ENCODE results near the gene CLDN25.
A peak's percentile ranks its signal among the peaks of the same experiment; 100 is the strongest.
"Not testable (repeated sequence)": the region's sequence is repeated elsewhere in the genome, so short reads cannot be mapped to it uniquely, and the experiment has no call there.

The CLDN25 gene

DNA sequence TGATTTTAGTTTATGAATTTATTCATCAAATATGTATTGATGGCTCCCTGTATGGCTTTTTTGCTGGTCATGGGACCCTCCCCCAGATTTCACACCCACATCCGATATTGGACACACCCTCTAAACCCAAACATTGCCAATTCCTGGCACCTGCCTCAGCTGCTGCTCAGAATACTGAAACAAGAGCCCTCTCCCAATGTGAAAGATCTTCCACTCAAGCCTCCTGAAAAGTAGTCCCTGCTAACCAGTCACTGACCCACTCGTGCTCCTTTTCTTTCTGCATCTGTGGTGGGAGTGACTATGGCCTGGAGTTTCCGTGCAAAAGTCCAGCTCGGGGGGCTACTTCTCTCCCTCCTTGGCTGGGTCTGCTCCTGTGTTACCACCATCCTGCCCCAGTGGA lies at the start of gene CLDN25:
Gene CLDN25, plus strand, starts transcription at position 301 of the 400 bp plus-strand sequence. Its CDS starts 0 bp downstream, at position 301.
- no peak for DNase-seq

DNA sequence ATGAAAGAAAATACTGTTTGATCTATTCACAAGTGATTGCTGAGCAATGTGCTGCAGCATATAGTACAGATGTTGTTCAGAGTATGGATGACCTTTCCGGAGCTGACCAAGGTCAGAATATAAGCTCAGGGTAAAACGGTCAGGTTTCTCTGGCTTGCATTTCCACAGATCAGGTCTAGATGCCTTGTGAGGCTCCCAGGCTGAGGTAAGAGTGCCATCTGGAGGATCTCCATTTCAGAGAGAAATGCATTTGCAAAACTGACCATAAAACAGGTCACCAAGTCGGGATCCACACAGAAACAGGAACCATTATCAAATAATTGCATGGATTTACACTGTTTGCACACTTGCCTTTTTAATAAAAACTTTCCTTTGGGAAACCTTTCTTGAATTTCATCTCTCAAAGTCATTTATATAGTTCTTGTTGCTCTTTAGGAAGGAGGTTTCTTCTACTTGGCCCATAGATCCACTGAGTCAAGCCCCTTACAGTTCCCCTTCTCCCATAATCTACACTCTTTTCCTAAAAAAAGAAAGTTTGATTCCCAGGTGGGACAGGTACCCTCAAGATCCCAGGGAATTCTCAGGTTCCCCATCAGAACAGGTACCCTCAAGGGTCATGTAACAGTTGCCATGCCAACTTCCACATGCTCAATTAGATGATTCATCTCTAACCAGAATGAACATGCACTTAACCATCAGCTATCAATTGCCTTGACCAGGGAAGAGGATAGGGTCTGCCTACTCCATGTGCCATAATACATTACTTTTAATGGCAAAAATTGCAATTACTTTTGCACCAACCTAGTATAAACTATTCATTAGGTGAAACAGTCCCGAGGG lies 48.5 kb upstream of the CLDN25 start:
- DNase-seq, result peak; percentile 32

DNA sequence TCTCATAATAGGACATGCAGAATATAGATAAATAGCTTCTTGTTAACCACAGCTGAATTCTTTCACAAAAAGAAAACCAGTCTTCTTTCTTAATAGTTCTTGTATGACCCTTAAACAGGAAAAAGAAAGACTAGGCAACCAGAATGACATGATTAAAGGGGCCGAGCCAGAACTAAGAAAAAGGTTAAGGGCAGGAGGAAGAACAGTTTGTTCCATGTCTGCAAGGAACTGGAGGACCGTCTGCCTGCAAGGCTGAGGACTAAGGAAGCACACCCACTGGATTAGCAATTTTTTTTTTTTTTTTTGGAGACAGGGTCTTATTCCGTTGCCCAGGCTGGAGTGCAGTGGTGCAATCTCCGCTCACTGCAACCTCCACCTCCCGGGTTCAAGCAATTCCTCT lies 47.5 kb upstream of the CLDN25 start:
- no peak for DNase-seq

DNA sequence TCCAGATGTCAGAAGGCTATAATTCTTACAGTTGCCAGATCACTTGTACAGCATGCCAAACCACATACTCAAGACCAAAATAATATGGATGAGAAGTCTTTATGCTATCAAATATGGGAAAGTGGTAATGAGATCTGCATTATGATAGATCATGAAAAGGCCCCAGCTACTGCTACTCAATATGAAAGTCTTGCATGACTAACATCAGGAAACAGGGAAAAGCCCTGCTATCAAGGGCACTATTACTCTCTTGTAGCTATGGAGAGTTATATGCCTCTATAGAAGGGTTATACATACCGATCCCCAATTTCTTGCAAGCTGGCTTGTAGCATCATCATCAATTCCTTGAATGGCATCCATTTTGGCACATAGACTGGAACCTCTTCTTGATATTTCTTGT lies 43.3 kb upstream of the CLDN25 start:
- no peak for DNase-seq

DNA sequence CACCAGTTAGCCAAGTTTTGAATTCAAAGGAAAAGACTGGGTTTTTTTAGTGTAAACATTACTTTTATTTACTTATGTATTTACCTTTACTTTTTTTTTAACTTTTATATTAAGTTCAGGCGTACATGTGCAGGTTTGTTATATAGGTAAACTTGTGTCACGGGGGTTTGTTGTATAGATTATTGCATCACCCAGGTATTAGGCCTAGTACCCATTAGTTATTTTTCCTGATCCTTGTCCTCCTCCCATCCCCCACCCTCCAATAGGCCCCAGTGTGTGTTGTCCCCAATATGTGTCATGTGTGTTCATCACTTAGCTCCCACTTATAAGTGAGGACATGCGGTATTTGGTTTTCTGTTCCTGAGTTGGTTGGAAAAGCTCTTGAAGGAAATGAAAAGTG lies 26.7 kb upstream of the CLDN25 start:
- DNase-seq, result no peak

DNA sequence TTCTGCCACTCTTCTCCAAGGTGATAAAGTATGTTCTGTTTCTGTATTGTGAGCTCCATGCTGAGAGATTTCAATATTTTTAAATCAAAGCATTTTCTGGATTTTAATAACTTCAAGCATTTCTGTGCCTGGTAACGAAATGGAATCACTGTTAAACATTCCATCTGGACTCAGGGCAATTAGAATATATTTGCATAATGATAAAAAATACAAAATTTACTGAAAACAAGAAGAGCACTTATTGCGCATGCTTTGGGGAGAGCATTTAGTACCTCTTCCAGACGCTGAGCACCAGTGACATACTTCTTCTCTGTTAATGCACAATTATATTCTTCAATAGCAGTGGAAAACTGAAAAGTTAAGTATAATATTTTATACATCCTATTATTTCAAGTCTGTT lies 19.4 kb upstream of the CLDN25 start:
- no peak for DNase-seq

DNA sequence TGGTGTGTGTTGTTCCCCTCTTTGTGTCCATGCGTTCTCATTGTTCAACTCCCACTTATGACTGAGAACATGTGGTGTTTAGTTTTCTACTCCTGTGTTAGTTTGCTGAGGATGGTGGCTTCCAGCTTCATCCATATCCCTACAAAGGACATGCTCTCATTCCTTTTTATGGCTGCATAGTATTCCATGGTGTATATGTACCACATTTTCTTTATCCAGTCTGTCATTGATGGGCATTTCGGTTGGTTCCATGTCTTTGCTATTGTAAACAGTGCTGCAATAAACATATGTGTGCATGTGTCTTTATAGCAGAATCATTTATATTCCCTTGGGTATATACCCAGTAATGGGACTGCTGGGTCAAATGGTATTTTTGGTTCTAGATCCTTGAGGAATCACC lies 16.6 kb upstream of the CLDN25 start:
- not testable (repeated sequence) for DNase-seq

DNA sequence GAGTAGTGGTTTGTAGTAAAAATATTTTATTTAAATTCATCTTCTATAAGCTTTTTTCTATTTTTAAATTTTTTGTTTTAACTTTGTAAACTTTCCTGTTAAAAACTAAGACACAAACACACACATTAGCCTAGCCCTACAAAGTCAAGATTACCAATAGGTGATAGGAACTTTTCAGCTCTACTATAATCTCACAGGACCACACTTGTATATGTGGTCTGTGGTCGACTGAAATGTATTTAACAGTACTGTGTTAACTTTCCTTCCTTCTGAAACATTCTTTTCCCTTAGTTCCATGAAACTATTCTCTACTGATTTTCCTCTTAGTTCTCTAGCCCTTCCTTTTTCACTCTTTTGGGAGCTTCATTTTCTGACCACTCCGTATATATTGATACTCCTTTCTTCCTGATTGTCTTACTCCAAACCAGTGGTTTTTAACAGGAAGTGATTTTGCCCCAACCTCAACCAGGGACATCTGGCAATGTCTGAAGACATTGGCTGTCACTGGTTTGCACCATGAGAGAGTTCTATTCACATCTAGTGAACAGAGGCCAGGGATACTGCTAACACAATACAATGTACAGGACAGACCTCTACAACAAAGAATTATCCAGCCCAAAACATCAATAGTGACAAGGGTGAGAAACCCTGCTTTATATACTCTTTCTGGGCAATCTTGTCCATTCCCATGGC lies 14.9 kb upstream of the CLDN25 start:
- DNase-seq, result no peak

DNA sequence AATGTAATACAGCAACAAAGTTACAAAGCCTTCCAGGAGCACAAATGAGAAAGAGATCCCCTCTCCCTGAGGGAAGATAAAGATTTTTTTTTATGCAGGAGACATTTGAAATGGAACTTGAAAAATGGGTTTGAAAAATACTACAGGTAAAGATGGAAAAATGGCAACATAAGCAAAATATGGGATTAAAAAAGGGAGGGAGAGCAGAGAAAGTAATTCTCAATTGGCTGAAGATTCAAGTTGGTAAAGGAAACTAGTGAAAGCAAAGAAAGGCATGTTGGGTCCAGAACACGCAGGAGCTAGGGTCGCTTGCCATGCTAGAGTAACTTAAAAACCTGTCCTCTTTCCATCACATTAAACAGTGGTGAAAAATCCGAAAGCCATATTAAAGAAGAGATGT lies 7.6 kb upstream of the CLDN25 start:
- no peak for DNase-seq

DNA sequence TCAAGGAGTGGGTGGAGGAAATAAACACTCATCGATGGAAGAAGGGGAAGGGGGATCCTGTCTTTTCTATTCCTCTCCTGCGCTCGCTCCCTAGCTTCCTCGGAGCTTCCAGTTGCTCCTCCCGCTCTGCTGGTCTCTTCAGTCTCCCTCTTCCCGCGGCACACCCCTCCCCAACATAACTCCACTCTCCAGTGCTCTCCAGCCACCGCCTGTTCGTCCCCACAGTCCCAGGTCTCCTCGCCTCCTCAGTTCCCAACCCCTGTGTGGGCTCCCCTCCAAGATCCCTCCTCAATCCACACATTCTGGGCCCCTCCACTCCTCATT lies 6.5 kb upstream of the CLDN25 start:
- DNase-seq, result no peak

DNA sequence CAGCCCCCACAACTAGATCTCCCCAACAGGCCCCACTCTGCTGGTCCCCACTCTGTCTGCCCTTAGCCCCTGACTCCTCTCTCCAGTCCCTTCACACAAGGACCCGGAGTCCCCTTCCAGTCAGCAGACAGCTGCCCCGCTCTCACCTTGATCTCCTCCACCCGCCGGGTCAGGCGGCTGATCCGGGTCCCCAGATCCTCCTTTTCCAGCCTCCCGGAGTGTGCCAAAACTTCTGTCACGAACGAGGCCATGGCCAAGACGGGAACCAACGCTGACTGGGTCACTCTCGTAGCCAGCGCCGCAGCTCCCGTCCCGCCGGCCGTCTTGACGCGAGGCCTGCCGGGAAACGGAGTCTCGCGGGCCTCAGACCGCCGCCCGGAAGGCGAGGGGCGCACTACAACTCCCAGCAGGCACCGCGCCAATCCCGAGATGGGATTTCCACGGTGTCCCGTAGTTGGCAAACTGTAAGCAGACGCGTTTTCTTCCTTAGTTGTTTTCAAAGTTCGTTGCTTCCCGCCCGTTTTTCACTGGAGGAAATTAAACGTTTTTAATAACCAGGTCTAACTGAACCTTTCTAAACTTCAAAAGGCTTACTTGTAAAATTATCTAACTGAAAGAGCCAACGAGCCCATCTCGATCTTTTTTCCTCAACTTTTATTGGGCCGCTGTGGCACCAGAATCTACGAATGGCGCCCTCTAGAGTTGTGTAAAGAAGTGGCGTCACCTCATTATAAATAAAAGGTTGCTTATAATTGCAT lies 6.0 kb upstream of the CLDN25 start, which contains the start of gene ZW10:
Gene ZW10, minus strand, starts transcription at position 277 of the 758 bp plus-strand sequence. Its CDS starts 26 bp downstream, at position 251.
- DNase-seq, result peak; percentile 80

DNA sequence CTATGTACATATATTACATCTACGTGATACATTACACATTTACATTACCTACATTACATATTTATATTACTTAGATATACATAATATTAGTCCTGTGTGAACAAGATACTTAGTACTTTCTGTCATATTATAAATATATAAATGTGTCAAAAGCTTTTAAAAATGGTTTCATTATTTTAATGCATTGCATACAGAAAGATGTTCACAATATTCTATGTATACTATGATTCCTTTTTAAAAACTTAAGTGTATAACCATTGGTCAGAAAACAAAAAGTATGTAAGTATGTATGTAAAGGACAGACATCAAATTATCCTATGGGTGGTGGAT lies 5.5 kb upstream of the CLDN25 start:
- no peak for DNase-seq

DNA sequence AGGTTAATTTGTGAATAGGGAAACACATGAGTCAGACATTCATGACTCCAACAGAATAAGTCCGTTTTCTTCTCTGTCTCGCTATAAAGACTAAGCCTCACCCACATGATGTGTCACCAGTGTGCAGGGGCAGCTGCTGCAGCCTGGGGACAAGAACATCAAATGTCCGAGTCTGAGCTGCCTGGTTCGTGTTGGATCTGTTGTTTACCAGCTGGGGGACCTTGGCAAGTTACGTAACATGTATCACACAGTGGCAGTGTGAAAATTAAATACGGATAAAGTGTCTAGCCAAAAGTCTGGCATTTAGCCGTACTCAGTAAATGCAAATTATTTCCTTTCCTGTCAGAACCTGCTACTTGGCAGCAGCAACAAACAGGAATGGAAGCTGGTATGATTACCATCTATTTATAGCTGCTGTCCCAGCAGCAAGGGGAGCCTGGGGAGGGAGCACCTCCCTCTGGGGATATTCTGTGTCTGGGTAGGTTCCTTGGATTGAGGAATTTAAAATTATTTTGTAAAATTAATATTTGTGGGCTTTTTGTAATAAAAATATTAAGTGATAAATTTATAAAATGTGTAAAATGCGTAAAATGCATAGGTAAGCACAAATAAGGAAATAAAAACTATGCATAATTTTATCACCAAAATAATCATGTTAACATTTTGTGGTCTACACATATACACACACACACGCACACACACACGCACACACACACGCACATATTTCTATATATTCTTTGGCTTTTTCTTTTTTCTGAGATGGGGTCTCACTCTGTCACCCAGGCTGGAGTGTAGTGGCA lies 1.3 kb upstream of the CLDN25 start:
- no peak for DNase-seq

DNA sequence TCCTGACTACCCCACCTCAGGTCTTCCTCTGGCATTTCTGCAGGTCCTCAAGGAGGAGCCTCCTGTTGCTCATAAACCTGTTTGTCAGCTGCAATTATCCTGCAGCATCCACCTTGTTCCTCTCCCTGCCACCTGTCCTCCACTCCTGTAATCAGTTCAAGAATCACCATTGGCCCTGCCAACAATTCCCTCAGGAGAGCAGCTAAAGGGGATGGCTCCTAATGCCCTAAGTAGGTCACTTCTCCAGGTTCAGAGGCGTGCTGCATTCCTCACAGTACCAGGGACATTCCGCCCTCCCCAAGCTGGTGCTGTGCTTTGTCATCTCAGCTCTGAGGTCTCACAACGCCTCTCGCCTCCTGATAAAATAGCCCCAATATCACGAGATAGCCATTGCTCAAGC lies 2.1 kb downstream of the CLDN25 start:
- no peak for DNase-seq

DNA sequence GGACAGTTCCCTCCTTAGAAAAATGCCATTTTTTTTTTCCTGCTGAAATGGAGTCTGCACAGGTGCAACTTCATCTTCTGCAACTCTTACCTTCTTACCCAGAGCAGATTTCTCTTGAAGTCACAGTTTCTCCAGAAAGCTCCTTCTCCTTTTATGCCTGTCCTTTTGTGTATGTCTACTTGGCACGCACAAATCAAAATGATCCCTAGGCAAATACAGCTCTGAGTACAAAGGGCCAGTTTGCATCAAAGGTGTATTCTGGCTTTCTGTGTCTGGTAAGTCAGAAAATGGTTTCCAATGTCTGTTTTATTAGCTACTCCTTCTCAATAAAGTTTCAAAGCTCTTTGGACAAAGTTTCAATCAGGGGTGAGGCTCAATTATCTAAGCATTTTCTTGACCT lies 2.5 kb downstream of the CLDN25 start:
- DNase-seq, result no peak

DNA sequence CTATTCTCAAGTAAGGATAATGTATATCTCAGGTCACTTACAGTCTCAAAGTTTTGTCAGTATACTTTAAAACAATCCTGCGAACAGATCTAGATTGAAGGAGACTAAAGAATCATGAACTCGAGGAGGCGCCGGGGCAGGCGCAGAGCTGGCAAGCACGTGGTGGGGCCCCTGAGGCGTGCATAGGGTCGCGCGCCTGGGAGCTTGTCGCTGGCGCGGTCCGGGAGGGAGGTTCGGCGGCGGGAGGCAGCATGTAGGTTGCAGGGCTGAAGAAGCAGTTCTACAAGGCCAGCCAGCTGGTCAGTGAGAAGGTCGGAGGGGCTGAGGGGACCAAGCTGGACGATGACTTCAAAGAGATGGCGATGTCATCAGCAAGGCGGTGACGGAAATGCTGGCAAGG lies 9.4 kb downstream of the CLDN25 start:
- DNase-seq, result not testable (repeated sequence)

DNA sequence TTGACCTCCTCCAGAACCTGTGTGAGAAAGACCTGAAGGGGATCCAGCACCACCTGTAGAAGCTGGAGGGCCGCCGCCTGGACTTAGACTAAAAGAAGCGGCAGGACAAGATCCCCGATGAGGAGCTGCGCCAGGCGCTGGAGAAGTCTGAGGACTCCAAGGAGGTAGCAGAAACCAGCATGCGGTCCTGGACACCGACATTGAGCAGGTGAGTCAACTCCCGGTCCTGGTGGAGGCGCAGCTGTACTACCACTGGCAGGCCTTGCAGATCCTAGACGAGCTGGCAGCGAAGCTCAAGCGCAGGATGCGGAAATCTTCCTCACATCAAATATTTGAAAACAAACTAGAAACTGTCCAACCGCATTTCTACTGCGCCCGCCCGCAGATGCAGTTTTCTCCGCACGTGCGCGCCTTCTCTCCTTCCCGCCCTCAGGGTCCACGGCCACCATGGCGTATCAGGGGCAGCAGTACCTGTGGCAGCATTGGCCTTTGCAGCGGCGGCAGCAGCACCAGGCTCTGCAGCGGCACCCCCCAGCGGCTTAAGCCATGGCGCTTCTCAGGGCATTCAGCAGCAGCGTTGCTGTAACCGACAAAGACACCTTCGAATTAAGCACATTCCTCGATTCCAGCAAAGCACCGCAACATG lies 10.2 kb downstream of the CLDN25 start:
- no peak for DNase-seq

DNA sequence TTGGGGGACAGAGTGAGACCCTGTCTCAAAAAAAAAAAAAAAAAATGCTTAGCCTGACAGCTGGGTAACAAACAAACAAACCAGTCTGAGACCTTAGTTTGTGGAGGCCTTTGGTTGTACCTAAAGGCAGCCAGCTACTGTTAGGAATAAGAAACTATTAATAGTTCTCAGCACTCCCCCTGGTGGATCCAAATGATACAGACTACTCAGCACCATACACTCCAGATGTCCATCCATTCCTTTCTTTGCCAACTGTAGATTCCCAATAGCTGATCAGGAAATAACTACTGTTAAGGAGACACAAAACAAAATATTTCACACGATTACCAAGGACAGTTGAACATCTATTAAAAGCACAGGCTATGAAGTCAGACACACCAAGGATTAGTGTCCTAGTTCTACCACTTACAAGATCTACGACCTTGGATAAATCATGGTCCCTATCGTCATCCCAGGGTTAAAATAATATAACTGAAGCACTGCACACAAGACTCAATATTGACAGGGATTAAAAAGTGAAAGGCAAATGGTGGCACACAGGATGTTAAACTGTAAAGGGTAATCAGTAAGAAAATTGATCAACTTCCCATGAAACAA lies 17.2 kb downstream of the CLDN25 start:
- peak; percentile 8 for DNase-seq

DNA sequence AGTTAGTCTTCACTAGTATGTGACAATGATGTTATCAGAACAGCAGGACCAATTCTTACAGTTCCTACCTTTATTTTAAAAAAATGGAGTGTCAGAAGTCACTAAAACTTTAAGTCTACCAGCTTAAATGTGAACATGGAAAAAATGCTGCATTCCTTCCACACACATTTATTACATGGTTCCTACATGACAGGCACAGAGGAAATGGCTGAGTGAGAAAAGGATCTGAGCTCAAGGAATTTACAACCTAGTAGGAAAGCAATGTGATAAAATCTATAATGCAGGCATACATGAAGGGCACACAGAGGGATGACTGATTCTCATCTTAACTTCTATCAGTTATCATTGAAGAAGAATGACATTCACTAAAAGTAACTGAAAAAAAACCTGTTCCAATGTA lies 23.0 kb downstream of the CLDN25 start:
- DNase-seq, result no peak

DNA sequence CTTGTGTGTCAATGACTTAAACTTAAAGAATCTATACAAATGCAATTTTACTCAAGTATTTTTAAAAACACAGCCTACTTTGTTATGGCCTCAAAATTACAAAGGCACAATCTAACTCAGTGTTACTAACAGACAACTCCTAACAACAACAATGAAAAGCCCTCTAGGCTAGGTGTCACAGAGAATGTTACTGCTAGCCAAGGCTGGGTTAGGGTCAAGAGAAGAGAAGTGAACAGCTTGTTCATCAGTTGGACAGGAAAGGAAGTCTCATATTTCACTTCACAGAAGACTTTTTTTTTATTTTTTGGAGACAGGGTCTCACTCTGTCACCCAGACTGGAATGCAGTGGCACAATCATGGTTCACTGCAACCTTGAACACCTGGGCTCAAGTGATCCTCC lies 26.0 kb downstream of the CLDN25 start:
- no peak for DNase-seq

DNA sequence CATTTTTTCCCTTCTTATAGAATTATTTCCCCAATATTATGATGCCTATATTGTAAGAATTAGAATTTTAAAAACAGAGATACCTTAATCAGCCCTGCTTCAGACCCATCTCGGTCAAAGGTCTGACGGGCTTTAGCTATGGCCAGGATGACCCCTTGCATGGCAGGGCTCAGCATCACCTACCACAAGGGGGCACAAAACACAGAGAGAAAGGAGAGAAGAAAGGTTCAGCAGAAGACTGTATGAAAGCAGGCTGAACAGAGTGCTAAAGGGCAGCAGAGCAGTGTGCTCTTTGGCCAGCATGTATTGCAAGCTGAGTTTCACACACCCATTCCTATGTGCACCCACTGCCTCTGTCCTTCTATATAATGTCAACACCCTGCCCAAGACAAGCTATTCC lies 26.8 kb downstream of the CLDN25 start:
- peak; percentile 12 for DNase-seq

DNA sequence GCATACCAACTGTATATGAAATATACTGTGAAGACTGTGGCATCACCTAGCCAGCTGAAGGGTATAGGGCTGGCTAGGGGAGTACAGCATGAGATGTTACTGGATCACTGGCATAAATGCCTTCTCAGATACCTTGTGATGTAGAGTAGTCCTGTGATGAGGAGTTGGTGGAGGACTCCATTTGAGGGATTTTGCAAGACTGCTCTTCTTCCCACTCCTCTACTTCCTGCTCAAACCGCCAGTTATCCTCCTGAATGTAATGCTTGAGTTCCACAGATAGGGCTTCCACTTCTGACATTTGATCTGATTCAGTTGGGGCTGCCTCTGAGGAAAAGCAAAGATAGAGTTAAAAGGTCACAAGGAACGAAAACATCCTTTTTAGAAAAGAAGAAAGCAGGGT lies 29.3 kb downstream of the CLDN25 start:
- no peak for DNase-seq
